GM12878 (cell line): ENCODE data around the gene CR1. TPM values are rescaled to one million over a fixed set of nuclear protein-coding genes. Genes with fewer than 3 reads are reported as not detected.

Experiments
- ATAC-seq: fragments of 200-7000 bp; cut with Tn5 transposase; 3 replicates; pipeline ENCODE4 v1.9.1; 2020; ENCODE audit warnings: mild to moderate bottlenecking, moderate library complexity
- BruUV-seq: library from RNA; stranded (reverse); fragments of 400-500 nt; replicated peaks from 2 replicates; lab custom pipeline; 2021; lab: Mats Ljungman, UMichigan
- CTCF ChIA-PET: fragments of 300-600 bp; sonication (Branson Sonifier 250); formaldehyde crosslinking; extraction: SDS; loops from one replicate; lab custom pipeline; 2021; ENCODE audit warnings: inconsistent platforms; lab: Yijun Ruan, JAX
- POLR2A ChIA-PET: fragments of 350-600 bp; formaldehyde crosslinking; extraction: SDS; loops from one replicate; lab custom pipeline; 2021; ENCODE audit warnings: inconsistent platforms; lab: Charles Lee
- RAD21 ChIA-PET: fragments of 300-600 bp; sonication (Branson Sonifier 250); formaldehyde crosslinking; loops from one replicate; lab custom pipeline; 2023; ENCODE audit warnings: antibody characterized with exemption; ENCODE audit not compliant: unreplicated experiment; lab: Charles Lee
- SMC1A ChIA-PET: fragments of 300-600 bp; sonication (Branson Sonifier 250); formaldehyde crosslinking; loops from one replicate; lab custom pipeline; 2023; ENCODE audit not compliant: unreplicated experiment, uncharacterized antibody; lab: Charles Lee
- DNase-seq: peaks from one replicate; pipeline ENCODE4 v3.0.0-alpha.2; 2011; ENCODE audit warnings: low read depth, low spot score
- FAIRE-seq: peaks from 3 replicates; lab custom pipeline; 2011; peaks lifted over from hg19 to GRCh38; lab: Jason Lieb, UNC
- H2AFZ ChIP-seq: 2 replicates; pipeline ENCODE4 v1.6.0; 2011; ENCODE audit warnings: low read depth, low read length, control low read depth; ENCODE audit not compliant: control insufficient read depth
- H3K27ac ChIP-seq: 2 replicates; pipeline ENCODE4 v1.5.1; 2011; ENCODE audit warnings: control low read depth; ENCODE audit not compliant: control insufficient read depth, insufficient read depth
- H3K27me3 ChIP-seq, 2 experiments: replicated peaks in 1 of 2; 2 replicates each; pipeline versions ENCODE4 v1.6.0 to v1.6.1; 2011; ENCODE audit warnings: low read length in 1 of 2; ENCODE audit not compliant: control insufficient read depth in 2 of 2, insufficient read depth in 2 of 2
- H3K36me3 ChIP-seq, 2 experiments: 2 replicates each; pipeline ENCODE4 v1.5.1; 2011; ENCODE audit warnings: low read length in 1 of 2; ENCODE audit not compliant: control insufficient read depth in 2 of 2, insufficient read depth in 2 of 2
- H3K4me1 ChIP-seq: 2 replicates; pipeline ENCODE4 v1.6.1; 2011; ENCODE audit warnings: mild to moderate bottlenecking, low read length, moderate library complexity, mixed read lengths; ENCODE audit not compliant: control insufficient read depth, insufficient read depth
- H3K4me2 ChIP-seq: 2 replicates; pipeline ENCODE4 v1.6.0; 2011; ENCODE audit warnings: control low read depth; ENCODE audit not compliant: control insufficient read depth, insufficient read depth
- H3K4me3 ChIP-seq: fragments of 200-600 bp; sonication (generic); 2 replicates; pipeline ENCODE4 v1.5.1; 2016
- H3K79me2 ChIP-seq: 2 replicates; pipeline ENCODE4 v1.6.0; 2011; ENCODE audit warnings: low read length; ENCODE audit not compliant: control insufficient read depth, insufficient read depth
- H3K9ac ChIP-seq: 2 replicates; pipeline ENCODE4 v1.8.0; 2011; ENCODE audit warnings: low read length, control low read depth, mixed read lengths; ENCODE audit not compliant: control insufficient read depth, insufficient read depth
- H3K9me3 ChIP-seq: replicated peaks from 3 replicates; pipeline ENCODE4 v1.5.1; 2011; ENCODE audit warnings: mild to moderate bottlenecking, low read length; ENCODE audit not compliant: control insufficient read depth, insufficient read depth
- H4K20me1 ChIP-seq: 2 replicates; pipeline ENCODE4 v1.6.0; 2011; ENCODE audit not compliant: control insufficient read depth, insufficient read depth
- EGR1 ChIP-seq, 2 experiments: IDR thresholded peaks; 1 replicate in 1 of 2; 2 replicates in 1 of 2; pipeline ENCODE4 v1.6.1; 2011 to 2012; ENCODE audit warnings: low read depth in 2 of 2, low read length in 2 of 2, borderline replicate concordance in 1 of 2, mild to moderate bottlenecking in 1 of 2, moderate library complexity in 1 of 2
- HDAC6 ChIP-seq: fragments of 200-600 bp; sonication (generic); IDR thresholded peaks from one replicate; pipeline ENCODE4 v1.8.0; 2017; ENCODE audit warnings: antibody characterized with exemption; ENCODE audit not compliant: unreplicated experiment
- MXI1 ChIP-seq: fragments of 150-350 bp; IDR thresholded peaks from 2 replicates; pipeline ENCODE4 v1.6.1; 2011; ENCODE audit warnings: low read depth, mild to moderate bottlenecking, inconsistent platforms, low read length, improper control_type of control experiment
- MYC ChIP-seq: IDR thresholded peaks from 2 replicates; pipeline ENCODE4 v1.6.1; 2011; ENCODE audit warnings: mild to moderate bottlenecking, low read length, moderate library complexity, inconsistent platforms; ENCODE audit not compliant: insufficient read depth, insufficient replicate concordance, insufficient read length, severe bottlenecking
- NR2C2 ChIP-seq: IDR thresholded peaks from 2 replicates; pipeline ENCODE4 v1.6.1; 2011; ENCODE audit warnings: borderline replicate concordance, low read depth; ENCODE audit not compliant: control insufficient read depth, insufficient read length
- ZSCAN29 ChIP-seq: fragments of 450-650 bp; IDR thresholded peaks from 2 replicates; pipeline ENCODE4 v1.6.1; 2017; ENCODE audit warnings: mild to moderate bottlenecking, moderate library complexity
- WGBS: methylation state at CpG from one replicate; pipeline ENCODE4 v1.1.6; 2016; ENCODE audit warnings: low lambda C conversion rate; ENCODE audit not compliant: insufficient replicate concordance, insufficient coverage; ENCODE audit errors: missing lambda C conversion rate; 5-methylcytosine and 5-hydroxymethylcytosine counted together
- in situ Hi-C: fragments of 300-500 bp; cut with MboI; formaldehyde crosslinking; loops from 9 replicates; pipeline ENCODE4 v1.14.3; 2018; ENCODE audit warnings: mixed read lengths
- intact Hi-C: fragments of 100-400 bp; cut with micrococcal nuclease; formaldehyde crosslinking; loops from one replicate; pipeline ENCODE4 v1.14.2; 2022; ENCODE audit not compliant: unreplicated experiment
- polyA plus RNA-seq, 11 experiments: library from polyadenylated mRNA; depleted of rRNA in 4 of 11; unstranded in 6 of 11; stranded (reverse) in 5 of 11; fragments of >200 nt; fragmentation: Nextera tagmentation in 4 of 11; fragmentation: Illumina TruSeq in 1 of 11; extraction: Ambion mirVana in 4 of 11; extraction: Trizol in 1 of 11; gene quantifications; 1 replicate in 1 of 11; 2 replicates in 10 of 11; pipeline versions ENCODE4 v1.2.1 to v1.2.3, GENCODE V29; 2011 to 2016; ENCODE audit warnings: inconsistent platforms in 2 of 11, missing spikeins in 2 of 11, low read depth in 1 of 11
- total RNA-seq, 4 experiments: library from RNA; depleted of rRNA in 3 of 4; stranded (reverse); fragments of >200 nt in 3 of 4; fragmentation: Illumina TruSeq in 1 of 4; extraction: Trizol in 1 of 4; gene quantifications; 2 replicates each; pipeline versions ENCODE4 v1.2.1 to v1.2.3, GENCODE V29; 2013 to 2021
- TF ChIP-seq, protein P1 (sequence below): fragments of 450-650 bp; formaldehyde crosslinking; IDR thresholded peaks from 2 replicates; pipeline ENCODE4 v1.5.0; 2022; ENCODE audit warnings: mild to moderate bottlenecking, missing genetic modification characterization
- TF ChIP-seq, protein P2 (sequence below): fragments of 450-650 bp; IDR thresholded peaks from 2 replicates; pipeline ENCODE4 v1.6.1; 2017; ENCODE audit warnings: borderline replicate concordance
- TF ChIP-seq, protein P3 (sequence below): IDR thresholded peaks from 2 replicates; pipeline ENCODE4 v1.6.1; 2011; ENCODE audit warnings: mild to moderate bottlenecking, low read depth, low read length, moderate library complexity; ENCODE audit not compliant: insufficient replicate concordance
- TF ChIP-seq, protein P4 (sequence below): fragments of 450-650 bp; IDR thresholded peaks from 2 replicates; pipeline ENCODE4 v1.6.1; 2017; ENCODE audit warnings: mild to moderate bottlenecking

The CR1 gene
- total and polyA plus RNA-seq, 10 of the 15 experiments (the other 5 are each of a cell fraction or from before 2014, with no cell fraction given): 0.30 to 8.0 (median 4.3) TPM

DNA sequence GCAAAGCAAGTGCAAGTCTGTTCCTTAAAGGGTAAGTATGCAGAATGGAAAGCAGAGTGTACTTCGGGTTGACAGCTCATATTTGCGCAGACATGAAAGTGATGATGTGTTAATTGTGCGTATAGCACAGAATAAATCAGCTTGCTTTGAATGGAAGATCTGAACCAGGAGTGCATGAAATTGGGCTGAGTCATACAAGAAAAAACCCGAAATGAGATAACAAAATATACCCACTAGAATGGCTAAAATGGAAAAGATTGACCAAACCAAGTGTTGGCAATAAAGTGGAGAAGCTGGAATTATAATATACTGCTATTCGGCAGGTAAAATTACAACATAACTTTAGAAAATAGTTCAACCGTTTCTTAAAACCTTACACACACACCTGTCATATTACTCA is 177.4 kb downstream of the CR1 start (continued):
- TF ChIP-seq NR2C2 (no peak), HDAC6 (no peak), MYC (no peak)
- TF ChIP-seq, protein P1, sequence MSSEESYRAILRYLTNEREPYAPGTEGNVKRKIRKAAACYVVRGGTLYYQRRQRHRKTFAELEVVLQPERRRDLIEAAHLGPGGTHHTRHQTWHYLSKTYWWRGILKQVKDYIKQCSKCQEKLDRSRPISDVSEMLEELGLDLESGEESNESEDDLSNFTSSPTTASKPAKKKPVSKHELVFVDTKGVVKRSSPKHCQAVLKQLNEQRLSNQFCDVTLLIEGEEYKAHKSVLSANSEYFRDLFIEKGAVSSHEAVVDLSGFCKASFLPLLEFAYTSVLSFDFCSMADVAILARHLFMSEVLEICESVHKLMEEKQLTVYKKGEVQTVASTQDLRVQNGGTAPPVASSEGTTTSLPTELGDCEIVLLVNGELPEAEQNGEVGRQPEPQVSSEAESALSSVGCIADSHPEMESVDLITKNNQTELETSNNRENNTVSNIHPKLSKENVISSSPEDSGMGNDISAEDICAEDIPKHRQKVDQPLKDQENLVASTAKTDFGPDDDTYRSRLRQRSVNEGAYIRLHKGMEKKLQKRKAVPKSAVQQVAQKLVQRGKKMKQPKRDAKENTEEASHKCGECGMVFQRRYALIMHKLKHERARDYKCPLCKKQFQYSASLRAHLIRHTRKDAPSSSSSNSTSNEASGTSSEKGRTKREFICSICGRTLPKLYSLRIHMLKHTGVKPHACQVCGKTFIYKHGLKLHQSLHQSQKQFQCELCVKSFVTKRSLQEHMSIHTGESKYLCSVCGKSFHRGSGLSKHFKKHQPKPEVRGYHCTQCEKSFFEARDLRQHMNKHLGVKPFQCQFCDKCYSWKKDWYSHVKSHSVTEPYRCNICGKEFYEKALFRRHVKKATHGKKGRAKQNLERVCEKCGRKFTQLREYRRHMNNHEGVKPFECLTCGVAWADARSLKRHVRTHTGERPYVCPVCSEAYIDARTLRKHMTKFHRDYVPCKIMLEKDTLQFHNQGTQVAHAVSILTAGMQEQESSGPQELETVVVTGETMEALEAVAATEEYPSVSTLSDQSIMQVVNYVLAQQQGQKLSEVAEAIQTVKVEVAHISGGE (CRISPR knock-in tag): no peak
- TF ChIP-seq, protein P2, sequence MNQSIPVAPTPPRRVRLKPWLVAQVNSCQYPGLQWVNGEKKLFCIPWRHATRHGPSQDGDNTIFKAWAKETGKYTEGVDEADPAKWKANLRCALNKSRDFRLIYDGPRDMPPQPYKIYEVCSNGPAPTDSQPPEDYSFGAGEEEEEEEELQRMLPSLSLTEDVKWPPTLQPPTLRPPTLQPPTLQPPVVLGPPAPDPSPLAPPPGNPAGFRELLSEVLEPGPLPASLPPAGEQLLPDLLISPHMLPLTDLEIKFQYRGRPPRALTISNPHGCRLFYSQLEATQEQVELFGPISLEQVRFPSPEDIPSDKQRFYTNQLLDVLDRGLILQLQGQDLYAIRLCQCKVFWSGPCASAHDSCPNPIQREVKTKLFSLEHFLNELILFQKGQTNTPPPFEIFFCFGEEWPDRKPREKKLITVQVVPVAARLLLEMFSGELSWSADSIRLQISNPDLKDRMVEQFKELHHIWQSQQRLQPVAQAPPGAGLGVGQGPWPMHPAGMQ: no peak

DNA sequence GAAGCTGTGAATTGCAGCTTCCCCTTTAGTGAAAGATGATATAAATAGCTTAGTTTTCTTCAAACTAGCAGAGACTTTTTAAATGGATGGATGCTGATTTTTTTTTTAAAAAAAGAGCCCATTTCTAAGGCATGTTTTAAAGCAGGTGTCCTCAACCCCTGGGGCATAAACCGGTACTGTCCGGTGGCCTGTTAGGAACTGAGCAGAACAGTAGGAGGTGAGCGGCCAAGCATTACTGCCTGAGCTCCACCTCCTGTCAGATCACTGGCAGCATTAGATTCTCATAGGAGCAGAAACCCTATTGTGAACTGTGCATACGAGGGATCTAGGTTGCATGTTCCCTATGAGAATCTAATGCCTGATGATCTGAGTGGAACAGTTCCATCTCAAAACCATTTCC is 180.2 kb downstream of the CR1 start:
- no peak for FAIRE-seq
- H3K4me2 ChIP-seq: no peak overlapping the region
- RAD21 ChIA-PET: no interaction called here
- H3K9me3 ChIP-seq: no peaks in the 10 kb centered on the region
- ATAC-seq: no peak
- no peak overlapping the region for H3K27ac ChIP-seq
- intact Hi-C loops: loop anchor here (10.0 kb wide), 1 partner anchor 101 kb away; no protein-coding TSS in a partner anchor
- in situ Hi-C loops: no loop called here
- H3K9ac ChIP-seq: no peak overlapping the region
- H3K4me3 ChIP-seq: no peak overlapping the region
- H3K4me1 ChIP-seq: no peaks in the 10 kb centered on the region
- SMC1A ChIA-PET: interaction anchor here (1.0 to 1.3 kb wide), 2 partner anchors 9 to 97 kb away, joined by 3 to 4 read pairs; no protein-coding TSS in a partner anchor
- 23% methylated on average over 4 of the region's 4 CpGs for WGBS
- H3K79me2 ChIP-seq: no peaks in the 10 kb centered on the region
- no peak overlapping the region for H2AFZ ChIP-seq
- CTCF ChIA-PET: interaction anchor here (0.6 to 1.0 kb wide), 3 partner anchors 15 to 1359 kb away, joined by 3 to 4 read pairs (median 3); no protein-coding TSS in a partner anchor
- H4K20me1 ChIP-seq: no peaks in the 10 kb centered on the region
- no TSS peak for BruUV-seq
- DNase-seq: no peak
- no peaks in the 10 kb centered on the region for H3K36me3 ChIP-seq
- H3K27me3 ChIP-seq: no peaks in the 10 kb centered on the region
- POLR2A ChIA-PET: no interaction called here
- TF ChIP-seq, protein P2: no peak
- TF ChIP-seq EGR1 (IDR thresholded peaks at IDR 0.05; ENCODE audit: borderline replicate concordance in 1 of 2, low read depth in 2 of 2, low read length in 2 of 2) (no peak), MXI1 (no peak), ZSCAN29 (no peak)
- TF ChIP-seq, protein P3, sequence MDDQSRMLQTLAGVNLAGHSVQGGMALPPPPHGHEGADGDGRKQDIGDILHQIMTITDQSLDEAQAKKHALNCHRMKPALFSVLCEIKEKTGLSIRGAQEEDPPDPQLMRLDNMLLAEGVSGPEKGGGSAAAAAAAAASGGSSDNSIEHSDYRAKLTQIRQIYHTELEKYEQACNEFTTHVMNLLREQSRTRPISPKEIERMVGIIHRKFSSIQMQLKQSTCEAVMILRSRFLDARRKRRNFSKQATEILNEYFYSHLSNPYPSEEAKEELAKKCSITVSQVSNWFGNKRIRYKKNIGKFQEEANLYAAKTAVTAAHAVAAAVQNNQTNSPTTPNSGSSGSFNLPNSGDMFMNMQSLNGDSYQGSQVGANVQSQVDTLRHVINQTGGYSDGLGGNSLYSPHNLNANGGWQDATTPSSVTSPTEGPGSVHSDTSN: no peak
- TF ChIP-seq, protein P4, sequence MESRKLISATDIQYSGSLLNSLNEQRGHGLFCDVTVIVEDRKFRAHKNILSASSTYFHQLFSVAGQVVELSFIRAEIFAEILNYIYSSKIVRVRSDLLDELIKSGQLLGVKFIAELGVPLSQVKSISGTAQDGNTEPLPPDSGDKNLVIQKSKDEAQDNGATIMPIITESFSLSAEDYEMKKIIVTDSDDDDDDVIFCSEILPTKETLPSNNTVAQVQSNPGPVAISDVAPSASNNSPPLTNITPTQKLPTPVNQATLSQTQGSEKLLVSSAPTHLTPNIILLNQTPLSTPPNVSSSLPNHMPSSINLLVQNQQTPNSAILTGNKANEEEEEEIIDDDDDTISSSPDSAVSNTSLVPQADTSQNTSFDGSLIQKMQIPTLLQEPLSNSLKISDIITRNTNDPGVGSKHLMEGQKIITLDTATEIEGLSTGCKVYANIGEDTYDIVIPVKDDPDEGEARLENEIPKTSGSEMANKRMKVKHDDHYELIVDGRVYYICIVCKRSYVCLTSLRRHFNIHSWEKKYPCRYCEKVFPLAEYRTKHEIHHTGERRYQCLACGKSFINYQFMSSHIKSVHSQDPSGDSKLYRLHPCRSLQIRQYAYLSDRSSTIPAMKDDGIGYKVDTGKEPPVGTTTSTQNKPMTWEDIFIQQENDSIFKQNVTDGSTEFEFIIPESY: no peak
